Mesenchymal stem cell (in vitro differentiated cells and primary cell): ENCODE results near the gene CXCR4.

Source experiments
- DNase-seq: peaks from one replicate; pipeline ENCODE4 v3.0.0-alpha.2; 2013
- H2AFZ ChIP-seq: one replicate; pipeline ENCODE4 v1.6.1; 2013; ENCODE audit warnings: low read depth, mild to moderate bottlenecking, control low read depth, inconsistent platforms, low read length, moderate library complexity
- H2AK5ac ChIP-seq: 2 replicates; pipeline ENCODE4 v1.6.1; 2013; ENCODE audit warnings: low read length, moderate library complexity, mild to moderate bottlenecking, inconsistent platforms; ENCODE audit not compliant: severe bottlenecking
- H2BK120ac ChIP-seq: one replicate; pipeline ENCODE4 v1.6.1; 2013; ENCODE audit warnings: low read depth, mild to moderate bottlenecking, inconsistent platforms, low read length, moderate library complexity
- H2BK12ac ChIP-seq, 2 experiments: one replicate each; pipeline ENCODE4 v1.6.1; 2013; ENCODE audit warnings: inconsistent platforms in 2 of 2, low read length in 2 of 2, mild to moderate bottlenecking in 2 of 2, moderate library complexity in 2 of 2, control low read depth in 1 of 2
- H2BK15ac ChIP-seq: one replicate; pipeline ENCODE4 v1.6.1; 2013; ENCODE audit warnings: mild to moderate bottlenecking, low read depth, inconsistent platforms; ENCODE audit not compliant: poor library complexity, severe bottlenecking
- H2BK5ac ChIP-seq: 2 replicates; pipeline ENCODE4 v1.6.1; 2013; ENCODE audit warnings: low read depth, mild to moderate bottlenecking, low read length, control low read depth, inconsistent platforms; ENCODE audit not compliant: poor library complexity, severe bottlenecking
- H3K14ac ChIP-seq, 2 experiments: one replicate each; pipeline ENCODE4 v1.6.1; 2013; ENCODE audit warnings: inconsistent platforms in 2 of 2, low read length in 2 of 2, control low read depth in 1 of 2, mild to moderate bottlenecking in 1 of 2, moderate library complexity in 1 of 2
- H3K18ac ChIP-seq, 2 experiments: one replicate each; pipeline ENCODE4 v1.6.1; 2013; ENCODE audit warnings: inconsistent platforms in 2 of 2, low read length in 2 of 2, control low read depth in 1 of 2, low read depth in 1 of 2, mild to moderate bottlenecking in 1 of 2
- H3K23ac ChIP-seq, 2 experiments: one replicate each; pipeline ENCODE4 v1.6.1; 2013; ENCODE audit warnings: inconsistent platforms in 2 of 2, low read length in 2 of 2, mild to moderate bottlenecking in 2 of 2, moderate library complexity in 2 of 2, control low read depth in 1 of 2
- H3K27ac ChIP-seq: 2 replicates; pipeline ENCODE4 v1.5.1; 2013; ENCODE audit warnings: mild to moderate bottlenecking, moderate library complexity, low read length, control low read depth, inconsistent platforms; ENCODE audit not compliant: poor library complexity, severe bottlenecking
- H3K27me3 ChIP-seq, 2 experiments: 2 replicates each; pipeline versions ENCODE4 v1.6.1 to v1.7.0; 2013; ENCODE audit warnings: low read length in 2 of 2, mild to moderate bottlenecking in 2 of 2, moderate library complexity in 2 of 2, control low read depth in 1 of 2, inconsistent platforms in 1 of 2; ENCODE audit not compliant: control insufficient read depth in 1 of 2, insufficient read depth in 1 of 2
- H3K36me3 ChIP-seq, 2 experiments: 2 replicates each; pipeline versions ENCODE4 v1.6.1 to v1.7.0; 2013; ENCODE audit warnings: low read length in 2 of 2, control low read depth in 1 of 2, inconsistent platforms in 1 of 2, low read depth in 1 of 2, mild to moderate bottlenecking in 1 of 2; ENCODE audit not compliant: insufficient read depth in 2 of 2, control insufficient read depth in 1 of 2
- H3K4ac ChIP-seq, 2 experiments: one replicate each; pipeline ENCODE4 v1.6.1; 2013; ENCODE audit warnings: inconsistent platforms in 2 of 2, low read length in 2 of 2, mild to moderate bottlenecking in 2 of 2, moderate library complexity in 2 of 2, control low read depth in 1 of 2, low read depth in 1 of 2
- H3K4me1 ChIP-seq: 2 replicates; pipeline ENCODE4 v1.6.1; 2013; ENCODE audit warnings: low read depth, low read length, control low read depth; ENCODE audit not compliant: control insufficient read depth, insufficient read depth
- H3K4me2 ChIP-seq: 2 replicates; pipeline ENCODE4 v1.6.1; 2013; ENCODE audit warnings: low read length, mild to moderate bottlenecking, inconsistent platforms; ENCODE audit not compliant: poor library complexity, severe bottlenecking
- H3K4me3 ChIP-seq, 2 experiments: 2 replicates each; pipeline versions ENCODE4 v1.5.1 to v1.7.0; 2013; ENCODE audit warnings: low read length in 2 of 2, mild to moderate bottlenecking in 2 of 2, control low read depth in 1 of 2, low read depth in 1 of 2; ENCODE audit not compliant: insufficient read depth in 1 of 2
- H3K79me1 ChIP-seq: replicated peaks from 2 replicates; pipeline ENCODE4 v1.6.1; 2013; ENCODE audit warnings: mild to moderate bottlenecking, control low read depth, low read length, inconsistent platforms; ENCODE audit not compliant: poor library complexity, severe bottlenecking
- H3K9ac ChIP-seq: 2 replicates; pipeline ENCODE4 v1.7.0; 2013; ENCODE audit warnings: mild to moderate bottlenecking, low read length, moderate library complexity
- H3K9me3 ChIP-seq: 2 replicates; pipeline ENCODE4 v1.7.0; 2013; ENCODE audit warnings: mild to moderate bottlenecking, low read length; ENCODE audit not compliant: control insufficient read depth
- H4K8ac ChIP-seq: one replicate; pipeline ENCODE4 v1.6.1; 2013; ENCODE audit warnings: inconsistent platforms, mild to moderate bottlenecking, low read length, moderate library complexity
- H4K91ac ChIP-seq: one replicate; pipeline ENCODE4 v1.6.1; 2013; ENCODE audit warnings: mild to moderate bottlenecking, low read length, inconsistent platforms
- WGBS: methylation state at CpG from one replicate; pipeline ENCODE4 v1.1.7; 2013; ENCODE audit warnings: mixed read lengths; 5-methylcytosine and 5-hydroxymethylcytosine counted together

The CXCR4 gene

DNA sequence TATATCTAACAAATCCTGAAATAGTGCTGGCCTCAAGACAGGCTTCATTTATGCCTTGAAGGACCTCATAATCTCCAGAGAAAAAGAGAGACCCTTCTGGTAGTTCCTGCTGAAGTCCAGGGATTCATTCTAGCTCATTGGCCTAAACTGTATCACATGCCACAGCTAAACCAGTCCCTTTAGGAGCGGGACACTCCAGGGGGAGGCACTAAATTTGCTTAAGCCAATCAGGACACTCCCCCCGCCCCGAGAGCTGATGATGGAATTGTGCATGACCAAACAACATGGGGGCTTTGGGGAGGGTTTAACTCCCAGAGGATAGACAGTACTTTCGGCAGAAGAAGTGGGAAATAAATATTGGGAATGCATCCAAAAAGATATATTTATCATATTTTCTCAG lies 36.4 kb upstream of the CXCR4 start:
- 95% methylated on average over 3 of the region's 4 CpGs for WGBS
- Histone ChIP-seq H2BK12ac (no peak overlapping the region), H3K23ac (no peak overlapping the region), H3K14ac (no peak overlapping the region), H4K91ac (no peak overlapping the region), H3K27me3 (peaks cover 0 to 4% of the 10 kb centered on the region in 2 experiments), H3K4me3 (no peak overlapping the region), H3K4me2 (no peak overlapping the region), H3K27ac (no peak overlapping the region), H3K18ac (no peak overlapping the region), H2BK15ac (no peak overlapping the region), H3K9me3 (no peaks in the 10 kb centered on the region), H3K36me3 (no peaks in the 10 kb centered on the region), H2BK5ac (no peak overlapping the region), H2BK120ac (no peak overlapping the region), H4K8ac (no peak overlapping the region), H3K4ac (no peak overlapping the region), H2AK5ac (no peak overlapping the region), H2AFZ (no peak overlapping the region), H3K4me1 (no peaks in the 10 kb centered on the region), H3K9ac (no peak overlapping the region), H3K79me1 (no peaks in the 10 kb centered on the region)
- DNase-seq, result no peak

DNA sequence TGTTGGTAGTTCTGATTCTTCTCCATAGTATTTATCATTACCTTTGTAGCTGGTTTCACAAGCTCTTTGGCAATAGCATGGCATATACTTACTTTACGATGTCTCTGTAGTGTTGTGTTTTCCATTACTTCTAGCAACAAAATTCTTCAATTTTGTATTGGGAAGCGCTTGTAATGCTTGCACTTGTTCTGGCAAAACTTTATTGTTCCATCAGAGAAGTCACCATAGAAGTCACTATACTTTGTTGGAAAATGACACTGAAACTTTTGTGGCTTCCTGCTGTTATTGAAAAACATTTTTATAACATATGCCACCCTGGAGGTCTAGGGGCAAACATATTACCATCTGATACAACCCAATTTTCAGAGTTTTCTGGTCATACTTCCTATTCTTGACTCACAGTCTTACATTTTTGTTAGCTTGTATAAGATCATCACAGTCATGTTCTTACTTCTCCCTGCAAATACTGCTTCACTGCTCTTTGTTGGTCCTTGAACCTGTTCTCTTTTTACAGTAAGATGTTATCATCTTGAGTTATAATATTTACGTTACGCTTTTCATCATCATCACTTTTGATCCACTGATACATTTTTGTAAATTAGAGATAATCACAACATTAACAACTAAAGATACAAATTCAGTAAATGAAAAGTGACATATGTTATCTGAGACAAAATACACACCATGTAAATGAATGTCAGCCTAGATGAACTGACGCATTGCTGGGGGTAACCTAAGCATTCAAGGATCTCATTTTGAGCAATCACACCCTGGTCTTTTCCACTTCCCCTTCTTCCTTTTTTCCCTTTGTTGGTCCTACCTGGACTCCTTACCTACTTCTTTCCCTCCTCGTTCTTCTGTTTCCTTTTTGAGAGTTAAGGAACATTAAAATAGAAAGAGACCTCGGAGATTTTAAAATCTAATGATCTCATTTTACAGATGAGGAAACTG lies 33.3 kb upstream of the CXCR4 start:
- Histone ChIP-seq H3K36me3 (no peaks in the 10 kb centered on the region), H2AK5ac (no peak overlapping the region), H3K4ac (no peak overlapping the region), H3K18ac (no peak overlapping the region), H3K79me1 (no peaks in the 10 kb centered on the region), H2BK15ac (no peak overlapping the region), H4K91ac (no peak overlapping the region), H2AFZ (no peak overlapping the region), H3K23ac (no peak overlapping the region), H2BK5ac (no peak overlapping the region), H4K8ac (no peak overlapping the region), H3K4me2 (no peak overlapping the region), H3K9ac (no peak overlapping the region), H3K27me3 (peaks cover 0 to 2% of the 10 kb centered on the region in 2 experiments), H3K14ac (no peak overlapping the region), H3K9me3 (no peaks in the 10 kb centered on the region), H3K4me3 (no peak overlapping the region), H3K27ac (no peak overlapping the region), H2BK12ac (no peak overlapping the region), H3K4me1 (no peaks in the 10 kb centered on the region), H2BK120ac (no peak overlapping the region)
- 94% methylated on average over 2 of the region's 7 CpGs for WGBS
- no peak for DNase-seq

DNA sequence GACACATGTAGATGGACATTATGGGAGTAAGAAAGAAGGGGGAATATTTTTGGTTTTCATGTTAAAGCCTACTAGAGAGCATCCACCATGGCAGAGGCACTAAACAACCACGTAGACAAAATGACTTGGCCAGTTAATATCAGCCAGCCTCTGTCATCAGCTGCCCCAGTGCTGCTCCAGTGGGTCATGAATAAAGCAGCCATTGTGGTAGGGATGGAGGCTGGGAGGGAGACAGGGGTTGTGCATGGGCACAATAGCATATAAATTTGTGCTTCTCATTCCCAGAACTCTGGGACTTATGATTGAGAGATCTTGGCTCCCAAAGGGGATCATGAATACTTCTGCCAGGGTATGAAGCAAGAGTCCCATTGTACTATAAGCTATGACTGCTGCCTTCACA lies 31.1 kb upstream of the CXCR4 start:
- Histone ChIP-seq H3K36me3 (no peaks in the 10 kb centered on the region), H3K27ac (no peak overlapping the region), H2BK5ac (no peak overlapping the region), H3K4me3 (no peak overlapping the region), H3K9me3 (no peaks in the 10 kb centered on the region), H2AFZ (no peak overlapping the region), H4K8ac (no peak overlapping the region), H3K4me2 (no peak overlapping the region), H3K79me1 (no peaks in the 10 kb centered on the region), H3K4ac (no peak overlapping the region), H2AK5ac (no peak overlapping the region), H3K18ac (no peak overlapping the region), H2BK12ac (no peak overlapping the region), H3K9ac (no peak overlapping the region), H3K14ac (no peak overlapping the region), H4K91ac (no peak overlapping the region), H3K27me3 (no peaks in the 10 kb centered on the region), H3K23ac (no peak overlapping the region), H2BK120ac (no peak overlapping the region), H2BK15ac (no peak overlapping the region), H3K4me1 (no peaks in the 10 kb centered on the region)
- DNase-seq, result no peak
- WGBS, result 54% methylated on average over 1 of the region's 1 CpG

DNA sequence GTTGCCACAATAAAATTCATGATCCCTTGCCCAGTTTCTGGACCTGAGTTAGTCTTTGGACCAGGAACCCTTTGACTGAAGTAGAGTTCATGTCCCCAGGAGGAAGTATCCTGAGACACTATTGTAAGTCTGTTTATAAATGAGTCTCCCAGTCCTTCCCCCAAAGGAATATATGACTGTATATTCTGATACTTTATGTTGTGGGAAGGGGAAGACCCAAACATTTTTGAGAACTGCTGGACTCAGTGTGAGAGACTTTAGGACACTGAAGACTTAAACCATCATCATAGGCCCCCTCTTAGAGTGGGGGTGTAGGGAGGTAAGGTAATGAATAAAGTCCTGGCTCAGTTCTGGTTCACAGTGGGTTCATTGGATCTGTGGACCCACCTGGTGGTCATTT lies 28.6 kb upstream of the CXCR4 start:
- Histone ChIP-seq H2AFZ (no peak overlapping the region), H3K23ac (no peak overlapping the region), H3K14ac (no peak overlapping the region), H3K4me1 (no peaks in the 10 kb centered on the region), H2BK15ac (no peak overlapping the region), H3K36me3 (no peaks in the 10 kb centered on the region), H3K27me3 (peaks cover 0 to 10% of the 10 kb centered on the region in 2 experiments), H4K8ac (no peak overlapping the region), H2AK5ac (no peak overlapping the region), H2BK5ac (no peak overlapping the region), H2BK120ac (no peak overlapping the region), H3K9ac (no peak overlapping the region), H3K4me2 (no peak overlapping the region), H3K27ac (no peak overlapping the region), H3K4ac (no peak overlapping the region), H2BK12ac (no peak overlapping the region), H4K91ac (no peak overlapping the region), H3K4me3 (no peak overlapping the region), H3K9me3 (no peaks in the 10 kb centered on the region), H3K18ac (no peak overlapping the region), H3K79me1 (no peaks in the 10 kb centered on the region)
- no peak for DNase-seq
